ENCODE data around the gene SPDL1. TPM values are rescaled to one million over a fixed set of nuclear protein-coding genes. Genes with fewer than 3 reads are reported as not detected.

The SPDL1 gene
- total RNA-seq, 1 experiment from 2014 or later, result 39.2 TPM

DNA sequence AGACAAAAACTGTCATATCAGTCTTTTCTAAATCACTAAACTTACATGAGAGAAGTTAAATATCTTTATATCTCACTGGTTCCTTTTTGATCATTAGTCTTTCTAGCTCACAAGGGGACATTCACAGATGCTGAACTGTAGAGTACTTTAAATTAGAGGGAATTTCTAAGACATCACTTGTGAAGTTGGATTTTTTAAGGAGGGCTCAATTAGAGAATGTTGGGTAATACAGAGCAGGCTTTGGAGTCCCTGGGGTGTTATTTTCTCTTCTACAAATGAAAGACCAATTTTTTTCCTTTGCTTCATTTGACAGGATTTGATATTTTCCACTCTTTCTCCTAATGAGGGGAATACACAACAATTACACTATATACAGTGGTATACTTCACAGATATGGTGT lies 48.6 kb upstream of the SPDL1 start:
- no peaks in the 10 kb centered on the region for H3K9me3 ChIP-seq (ENCODE audit: insufficient read depth, low read depth)
- CTCF ChIA-PET, result no interaction called here
- H3F3A ChIP-seq (ENCODE audit: insufficient read depth, low read depth), result no peaks in the 10 kb centered on the region
- DNase-seq, result no peak
- H3K79me2 ChIP-seq (ENCODE audit: low read depth), result no peaks in the 10 kb centered on the region
- no peak overlapping the region for H3K27ac ChIP-seq
- peaks cover 16% of the 10 kb centered on the region for H3K27me3 ChIP-seq (ENCODE audit: insufficient read depth, low read depth)
- no TSS peak for BruUV-seq (replicated peaks)
- no peaks in the 10 kb centered on the region for H4K20me1 ChIP-seq (ENCODE audit: insufficient read depth)
- intact Hi-C loops (cut with micrococcal nuclease; ENCODE audit: unreplicated experiment), result no loop called here
- TF ChIP-seq, protein P1, sequence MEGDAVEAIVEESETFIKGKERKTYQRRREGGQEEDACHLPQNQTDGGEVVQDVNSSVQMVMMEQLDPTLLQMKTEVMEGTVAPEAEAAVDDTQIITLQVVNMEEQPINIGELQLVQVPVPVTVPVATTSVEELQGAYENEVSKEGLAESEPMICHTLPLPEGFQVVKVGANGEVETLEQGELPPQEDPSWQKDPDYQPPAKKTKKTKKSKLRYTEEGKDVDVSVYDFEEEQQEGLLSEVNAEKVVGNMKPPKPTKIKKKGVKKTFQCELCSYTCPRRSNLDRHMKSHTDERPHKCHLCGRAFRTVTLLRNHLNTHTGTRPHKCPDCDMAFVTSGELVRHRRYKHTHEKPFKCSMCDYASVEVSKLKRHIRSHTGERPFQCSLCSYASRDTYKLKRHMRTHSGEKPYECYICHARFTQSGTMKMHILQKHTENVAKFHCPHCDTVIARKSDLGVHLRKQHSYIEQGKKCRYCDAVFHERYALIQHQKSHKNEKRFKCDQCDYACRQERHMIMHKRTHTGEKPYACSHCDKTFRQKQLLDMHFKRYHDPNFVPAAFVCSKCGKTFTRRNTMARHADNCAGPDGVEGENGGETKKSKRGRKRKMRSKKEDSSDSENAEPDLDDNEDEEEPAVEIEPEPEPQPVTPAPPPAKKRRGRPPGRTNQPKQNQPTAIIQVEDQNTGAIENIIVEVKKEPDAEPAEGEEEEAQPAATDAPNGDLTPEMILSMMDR (conservative IDR thresholded peaks at IDR 0.05), result no peak
- no peak for TF ChIP-seq EZH2 (IDR thresholded peaks at IDR 0.05; ENCODE audit: low read depth)
- H2AFZ ChIP-seq, result no peak overlapping the region
- H3K4me1 ChIP-seq (replicated peaks; ENCODE audit: insufficient read depth), result no peaks in the 10 kb centered on the region
- POLR2A ChIA-PET (ENCODE audit: unreplicated experiment), result no interaction called here
- H3K4me2 ChIP-seq, result no peak overlapping the region
- H3K4me3 ChIP-seq, result no peak overlapping the region
- H3K36me3 ChIP-seq (ENCODE audit: low read depth), result no peaks in the 10 kb centered on the region
- H3K9me2 ChIP-seq (ENCODE audit: insufficient read depth), result no peaks in the 10 kb centered on the region

DNA sequence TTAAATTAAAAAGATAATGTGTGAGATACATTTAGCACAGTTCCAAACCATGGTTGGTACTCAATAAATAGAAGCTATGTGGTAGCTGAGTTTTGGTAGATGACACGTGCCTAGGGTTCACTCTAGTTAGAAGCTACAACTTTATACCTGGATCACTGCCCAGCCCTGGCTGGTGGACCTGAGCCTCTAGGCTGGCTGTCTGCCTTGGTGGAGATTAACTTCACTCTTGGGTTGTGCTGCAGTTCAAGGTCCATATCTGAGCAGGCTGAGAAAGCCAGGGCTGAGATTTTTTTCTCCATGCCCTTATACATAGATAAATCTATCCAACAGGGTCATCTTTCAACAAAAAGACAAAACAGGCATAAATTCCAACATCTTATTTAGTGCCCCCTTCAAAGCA lies 44.6 kb upstream of the SPDL1 start:
- DNase-seq, result no peak
- TF ChIP-seq, protein P1 (conservative IDR thresholded peaks at IDR 0.05), result no peak
- TF ChIP-seq EZH2 (IDR thresholded peaks at IDR 0.05; ENCODE audit: low read depth), result no peak
- H4K20me1 ChIP-seq (ENCODE audit: insufficient read depth), result no peaks in the 10 kb centered on the region
- no peaks in the 10 kb centered on the region for H3K79me2 ChIP-seq (ENCODE audit: low read depth)
- no peaks in the 10 kb centered on the region for H3K36me3 ChIP-seq (ENCODE audit: low read depth)
- intact Hi-C loops (cut with micrococcal nuclease; ENCODE audit: unreplicated experiment), result no loop called here
- no peak overlapping the region for H3K4me3 ChIP-seq
- H3K27me3 ChIP-seq (ENCODE audit: insufficient read depth, low read depth), result peaks cover 8% of the 10 kb centered on the region; the same call in 1 of the 2 replicates
- no peaks in the 10 kb centered on the region for H3K9me3 ChIP-seq (ENCODE audit: insufficient read depth, low read depth)
- no peak overlapping the region for H2AFZ ChIP-seq
- no TSS peak for BruUV-seq (replicated peaks)
- H3K9me2 ChIP-seq (ENCODE audit: insufficient read depth), result no peaks in the 10 kb centered on the region
- ChIA-PET CTCF (no interaction called here), POLR2A (ENCODE audit: unreplicated experiment) (no interaction called here)
- no peaks in the 10 kb centered on the region for H3K4me1 ChIP-seq (replicated peaks; ENCODE audit: insufficient read depth)
- no peak overlapping the region for H3K4me2 ChIP-seq
- H3K27ac ChIP-seq, result no peak overlapping the region
- no peaks in the 10 kb centered on the region for H3F3A ChIP-seq (ENCODE audit: insufficient read depth, low read depth)

DNA sequence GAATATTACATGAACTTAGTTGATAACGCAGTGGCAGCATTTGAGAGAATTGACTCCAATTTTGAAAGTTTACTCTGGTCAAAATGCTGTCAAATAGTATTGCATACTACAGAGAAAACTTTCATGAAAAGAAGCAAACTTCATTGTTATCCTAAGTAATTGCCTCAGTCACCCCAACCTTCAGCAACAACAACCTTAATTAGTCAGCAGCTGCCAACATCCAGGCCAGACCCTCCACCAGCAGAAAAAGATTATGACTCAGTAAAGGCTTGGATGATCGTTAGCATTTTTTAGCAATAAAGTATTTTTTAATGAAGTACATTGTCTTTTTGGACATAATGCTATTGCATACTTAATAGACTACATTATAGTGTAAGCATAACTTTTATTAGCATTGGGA lies 40.8 kb upstream of the SPDL1 start:
- H3K4me2 ChIP-seq, result no peak overlapping the region
- POLR2A ChIA-PET (ENCODE audit: unreplicated experiment), result no interaction called here
- no peak overlapping the region for H3K4me3 ChIP-seq
- no peak overlapping the region for H2AFZ ChIP-seq
- H3K79me2 ChIP-seq (ENCODE audit: low read depth), result no peaks in the 10 kb centered on the region
- intact Hi-C loops (cut with micrococcal nuclease; ENCODE audit: unreplicated experiment), result no loop called here
- no peaks in the 10 kb centered on the region for H4K20me1 ChIP-seq (ENCODE audit: insufficient read depth)
- H3K27me3 ChIP-seq (ENCODE audit: insufficient read depth, low read depth), result no peaks in the 10 kb centered on the region
- BruUV-seq (replicated peaks), result no TSS peak
- CTCF ChIA-PET, result no interaction called here
- no peaks in the 10 kb centered on the region for H3F3A ChIP-seq (ENCODE audit: insufficient read depth, low read depth)
- no peak for TF ChIP-seq EZH2 (IDR thresholded peaks at IDR 0.05; ENCODE audit: low read depth)
- DNase-seq, result no peak
- H3K9me2 ChIP-seq (ENCODE audit: insufficient read depth), result no peaks in the 10 kb centered on the region
- H3K9me3 ChIP-seq (ENCODE audit: insufficient read depth, low read depth), result no peaks in the 10 kb centered on the region
- no peaks in the 10 kb centered on the region for H3K4me1 ChIP-seq (replicated peaks; ENCODE audit: insufficient read depth)
- H3K36me3 ChIP-seq (ENCODE audit: low read depth), result no peaks in the 10 kb centered on the region
- H3K27ac ChIP-seq, result no peak overlapping the region

DNA sequence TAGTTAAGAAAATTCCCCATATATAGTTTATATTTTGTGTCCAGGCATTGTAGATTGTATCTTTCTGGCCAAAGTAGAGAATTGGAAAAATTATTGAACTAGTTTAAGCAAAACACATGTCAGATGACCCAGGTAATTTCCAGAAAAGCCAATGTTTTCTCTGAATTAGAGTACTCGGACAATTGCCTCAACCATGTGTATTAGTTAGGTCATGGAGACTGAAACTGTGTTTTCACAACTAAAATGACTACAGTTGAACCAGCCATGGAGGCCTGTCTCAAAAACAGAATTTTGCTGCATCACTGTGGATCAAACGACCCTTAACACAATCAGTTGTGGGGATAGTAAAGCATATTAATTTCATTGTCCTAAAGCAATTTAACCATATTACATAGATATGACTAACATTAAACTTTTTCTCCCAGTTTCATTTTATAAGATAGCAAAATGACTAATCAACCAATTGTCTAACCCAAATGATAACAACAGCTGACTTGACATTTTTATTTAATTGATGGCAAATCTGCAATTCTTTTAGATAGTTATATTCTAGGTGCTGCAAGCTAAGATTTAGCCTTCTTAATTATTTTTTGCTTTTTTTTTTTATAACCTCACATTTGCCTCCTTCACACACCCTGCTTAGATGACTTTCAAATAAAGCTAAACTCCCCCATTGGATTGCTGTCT lies 39.2 kb upstream of the SPDL1 start:
- Histone ChIP-seq H3K9me3 (ENCODE audit: insufficient read depth, low read depth) (no peaks in the 10 kb centered on the region), H3K4me1 (replicated peaks; ENCODE audit: insufficient read depth) (no peaks in the 10 kb centered on the region), H3K27ac (no peak overlapping the region), H4K20me1 (ENCODE audit: insufficient read depth) (no peaks in the 10 kb centered on the region), H3K27me3 (ENCODE audit: insufficient read depth, low read depth) (no peaks in the 10 kb centered on the region), H3F3A (ENCODE audit: insufficient read depth, low read depth) (no peaks in the 10 kb centered on the region), H2AFZ (no peak overlapping the region), H3K4me3 (no peak overlapping the region), H3K4me2 (no peak overlapping the region), H3K36me3 (ENCODE audit: low read depth) (no peaks in the 10 kb centered on the region), H3K9me2 (ENCODE audit: insufficient read depth) (no peaks in the 10 kb centered on the region), H3K79me2 (ENCODE audit: low read depth) (no peaks in the 10 kb centered on the region)
- POLR2A ChIA-PET (ENCODE audit: unreplicated experiment), result no interaction called here
- no peak for DNase-seq
- TF ChIP-seq EZH2 (IDR thresholded peaks at IDR 0.05; ENCODE audit: low read depth), result no peak
- TF ChIP-seq, protein P1 (conservative IDR thresholded peaks at IDR 0.05), result no peak
- intact Hi-C loops (cut with micrococcal nuclease; ENCODE audit: unreplicated experiment), result no loop called here
- CTCF ChIA-PET, result no interaction called here
- BruUV-seq (replicated peaks), result no TSS peak

Data from PC-9 (cell line).